Measurements from ENCODE around the gene EPB41L1. TPM values are rescaled to one million over a fixed set of nuclear protein-coding genes. Genes with fewer than 3 reads are reported as not detected.

EPB41L1 gene
- total and polyA plus RNA-seq, 2 donors, result 32.1 to 37.0 TPM

- peak; percentile 51 for DNase-seq (ENCODE audit: extremely low spot score)
- 7% methylated on average over 43 of the region's 43 CpGs for WGBS
- Histone ChIP-seq H3K27ac (ENCODE audit: low read depth) (no peak overlapping the region), H3K4me3 (ENCODE audit: low read depth, low read length) (peak overlapping the region; percentile 70), H3K36me3 (ENCODE audit: insufficient read depth) (no peaks in the 10 kb centered on the region), H3K4me1 (ENCODE audit: insufficient read depth) (no peaks in the 10 kb centered on the region)
Observed at GRCh38 chr20:36153736-36154699, 522 bp upstream of the EPB41L1 start.

GRCh38 chr20:36155629-36155971 lies 1.1 kb downstream of the EPB41L1 start:
- Histone ChIP-seq H3K4me1 (ENCODE audit: insufficient read depth) (no peaks in the 10 kb centered on the region), H3K36me3 (ENCODE audit: insufficient read depth) (no peaks in the 10 kb centered on the region), H3K27ac (ENCODE audit: low read depth) (no peak overlapping the region), H3K4me3 (ENCODE audit: low read depth, low read length) (no peak overlapping the region)
- 57% methylated on average over 8 of the region's 8 CpGs for WGBS
- DNase-seq (ENCODE audit: extremely low spot score), result no peak

DNA sequence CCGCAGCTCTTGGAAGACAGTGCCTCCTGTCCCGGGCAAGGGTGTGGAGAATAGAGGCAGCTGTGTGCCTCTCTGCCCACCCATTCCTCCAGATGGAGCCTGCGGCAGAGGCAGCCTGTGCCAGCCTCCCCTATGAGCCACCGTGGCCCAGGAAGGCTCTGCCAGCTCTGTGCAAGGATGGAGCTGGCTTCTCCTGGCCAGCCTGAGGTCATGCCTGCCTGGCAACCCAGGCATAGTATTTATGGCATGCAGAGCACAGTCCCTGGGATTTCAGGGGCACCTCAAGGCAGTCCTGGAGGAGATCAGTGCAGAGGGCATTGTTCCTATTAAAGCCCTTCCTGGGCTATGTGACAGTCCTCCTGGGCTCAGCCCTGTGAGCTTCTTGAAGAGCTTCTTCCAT lies 1.5 kb downstream of the EPB41L1 start:
- Histone ChIP-seq H3K4me1 (ENCODE audit: insufficient read depth) (no peaks in the 10 kb centered on the region), H3K36me3 (ENCODE audit: insufficient read depth) (no peaks in the 10 kb centered on the region), H3K27ac (ENCODE audit: low read depth) (no peak overlapping the region), H3K4me3 (ENCODE audit: low read depth, low read length) (no peak overlapping the region)
- DNase-seq (ENCODE audit: extremely low spot score), result no peak
- 90% methylated on average over 4 of the region's 4 CpGs for WGBS

GRCh38 chr20:36157610-36158009 lies 3.1 kb downstream of the EPB41L1 start:
- no peak overlapping the region for H3K27ac ChIP-seq (ENCODE audit: low read depth)
- H3K4me1 ChIP-seq (ENCODE audit: insufficient read depth), result no peaks in the 10 kb centered on the region
- no peak for DNase-seq (ENCODE audit: extremely low spot score)
- H3K36me3 ChIP-seq (ENCODE audit: insufficient read depth), result no peaks in the 10 kb centered on the region
- no peak overlapping the region for H3K4me3 ChIP-seq (ENCODE audit: low read depth, low read length)
- 92% methylated on average over 1 of the region's 1 CpG for WGBS

DNA sequence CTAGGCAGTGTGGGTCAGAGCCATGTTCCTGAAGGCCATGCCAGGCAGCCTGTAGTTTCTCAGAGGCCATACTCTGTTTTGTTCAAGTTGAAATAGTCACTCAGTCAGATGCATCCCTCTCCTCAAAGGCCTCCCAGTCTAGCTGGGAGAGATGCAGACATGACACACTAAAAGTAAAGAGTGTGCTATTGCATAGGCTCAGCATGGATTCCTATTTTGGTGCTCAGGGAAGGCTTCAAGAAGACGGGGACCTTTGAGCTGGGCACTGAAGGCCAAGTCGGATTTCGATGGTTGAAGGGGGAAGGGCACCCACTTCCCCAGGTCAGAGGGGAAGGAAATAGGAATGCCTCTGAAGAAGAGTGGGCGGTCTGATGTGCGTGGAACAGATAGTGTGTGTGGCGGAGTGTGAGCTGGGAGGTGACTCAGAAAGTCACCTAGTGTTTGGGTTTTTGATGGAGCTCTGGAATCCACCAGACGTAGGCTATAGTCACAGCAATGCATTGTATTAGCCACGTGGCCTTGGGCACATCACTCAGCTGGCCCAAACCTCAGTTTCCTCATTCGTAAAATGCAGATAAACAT lies 3.7 kb downstream of the EPB41L1 start:
- Histone ChIP-seq H3K36me3 (ENCODE audit: insufficient read depth) (no peaks in the 10 kb centered on the region), H3K4me1 (ENCODE audit: insufficient read depth) (no peaks in the 10 kb centered on the region), H3K4me3 (ENCODE audit: low read depth, low read length) (no peak overlapping the region), H3K27ac (ENCODE audit: low read depth) (no peak overlapping the region)
- DNase-seq (ENCODE audit: extremely low spot score), result no peak
- 83% methylated on average over 9 of the region's 9 CpGs for WGBS

DNA sequence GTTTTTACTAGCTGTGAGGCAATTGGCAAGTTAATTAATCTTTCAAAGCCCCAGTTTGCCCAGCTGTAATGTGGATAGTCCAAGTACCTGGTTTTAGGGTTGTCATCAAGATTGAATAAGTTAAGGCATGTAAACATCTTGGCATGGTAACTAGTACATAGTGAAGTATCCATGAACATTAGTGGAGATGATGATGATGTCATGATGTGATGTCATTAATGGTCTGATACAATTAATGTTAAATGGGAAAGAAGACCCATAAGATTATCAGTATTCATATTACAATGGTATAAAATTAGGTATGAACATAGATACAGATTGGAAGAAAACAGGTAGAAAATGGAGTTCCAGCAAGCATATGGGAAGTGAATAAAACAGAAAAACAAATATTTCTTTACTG lies 5.3 kb downstream of the EPB41L1 start:
- Histone ChIP-seq H3K4me1 (ENCODE audit: insufficient read depth) (no peaks in the 10 kb centered on the region), H3K36me3 (ENCODE audit: insufficient read depth) (no peaks in the 10 kb centered on the region), H3K27ac (ENCODE audit: low read depth) (no peak overlapping the region), H3K4me3 (ENCODE audit: low read depth, low read length) (no peak overlapping the region)
- DNase-seq (ENCODE audit: extremely low spot score), result no peak

GRCh38 chr20:36162272-36162966 lies 7.9 kb downstream of the EPB41L1 start:
- WGBS, result 50% methylated on average over 14 of the region's 14 CpGs

GRCh38 chr20:36167902-36168503 lies 13.5 kb downstream of the EPB41L1 start:
- H3K36me3 ChIP-seq (ENCODE audit: insufficient read depth), result no peaks in the 10 kb centered on the region
- no peaks in the 10 kb centered on the region for H3K4me1 ChIP-seq (ENCODE audit: insufficient read depth)
- DNase-seq (ENCODE audit: extremely low spot score), result no peak
- H3K4me3 ChIP-seq (ENCODE audit: low read depth, low read length), result no peak overlapping the region
- 56% methylated on average over 4 of the region's 4 CpGs for WGBS
- H3K27ac ChIP-seq (ENCODE audit: low read depth), result no peak overlapping the region

More at GRCh38 chr20:36162272-36162966, 7.9 kb downstream of the EPB41L1 start:
- no peaks in the 10 kb centered on the region for H3K4me1 ChIP-seq (ENCODE audit: insufficient read depth)
- H3K27ac ChIP-seq (ENCODE audit: low read depth), result no peak overlapping the region
- DNase-seq (ENCODE audit: extremely low spot score), result no peak
- no peak overlapping the region for H3K4me3 ChIP-seq (ENCODE audit: low read depth, low read length)
- H3K36me3 ChIP-seq (ENCODE audit: insufficient read depth), result no peaks in the 10 kb centered on the region

GRCh38 chr20:36170542-36171215 lies 16.1 kb downstream of the EPB41L1 start:
- Histone ChIP-seq H3K27ac (ENCODE audit: low read depth) (no peak overlapping the region), H3K4me1 (ENCODE audit: insufficient read depth) (no peaks in the 10 kb centered on the region), H3K4me3 (ENCODE audit: low read depth, low read length) (no peak overlapping the region), H3K36me3 (ENCODE audit: insufficient read depth) (peaks cover 2% of the 10 kb centered on the region)
- DNase-seq (ENCODE audit: extremely low spot score), result no peak
- 87% methylated on average over 10 of the region's 10 CpGs for WGBS

GRCh38 chr20:36173451-36173933 lies 19.0 kb downstream of the EPB41L1 start:
- H3K4me1 ChIP-seq (ENCODE audit: insufficient read depth), result no peaks in the 10 kb centered on the region
- H3K36me3 ChIP-seq (ENCODE audit: insufficient read depth), result peaks cover 6% of the 10 kb centered on the region
- H3K27ac ChIP-seq (ENCODE audit: low read depth), result no peak overlapping the region
- no peak for DNase-seq (ENCODE audit: extremely low spot score)
- H3K4me3 ChIP-seq (ENCODE audit: low read depth, low read length), result no peak overlapping the region
- 54% methylated on average over 11 of the region's 11 CpGs for whole genome bisulfite sequencing

DNA sequence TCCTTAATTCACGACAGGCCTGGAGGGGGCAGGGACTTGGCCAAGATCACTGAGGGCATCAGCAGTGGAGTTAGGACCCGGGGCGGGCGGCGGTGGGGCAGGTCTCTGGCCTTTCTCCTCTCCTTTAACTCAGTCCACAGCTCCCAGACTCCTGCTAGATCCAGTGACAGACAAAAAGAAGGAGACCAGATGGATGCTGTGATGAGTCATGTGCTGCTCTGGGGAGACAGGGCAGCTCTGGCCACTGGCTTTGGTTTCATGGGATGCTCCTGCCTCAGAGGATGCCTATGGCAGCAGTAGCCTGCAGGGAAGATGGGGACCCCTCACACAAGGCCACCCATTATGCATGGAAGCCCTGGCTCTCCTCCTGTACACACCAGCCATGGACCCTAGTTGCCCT lies 20.5 kb downstream of the EPB41L1 start:
- WGBS, result 92% methylated on average over 5 of the region's 5 CpGs
- peaks cover 6% of the 10 kb centered on the region for H3K36me3 ChIP-seq (ENCODE audit: insufficient read depth)
- H3K4me3 ChIP-seq (ENCODE audit: low read depth, low read length), result no peak overlapping the region
- no peak overlapping the region for H3K27ac ChIP-seq (ENCODE audit: low read depth)
- DNase-seq (ENCODE audit: extremely low spot score), result no peak
- H3K4me1 ChIP-seq (ENCODE audit: insufficient read depth), result no peaks in the 10 kb centered on the region

GRCh38 chr20:36175475-36175995 lies 21.0 kb downstream of the EPB41L1 start:
- peaks cover 6% of the 10 kb centered on the region for H3K36me3 ChIP-seq (ENCODE audit: insufficient read depth)
- no peak for DNase-seq (ENCODE audit: extremely low spot score)
- H3K4me1 ChIP-seq (ENCODE audit: insufficient read depth), result no peaks in the 10 kb centered on the region
- no peak overlapping the region for H3K4me3 ChIP-seq (ENCODE audit: low read depth, low read length)
- no peak overlapping the region for H3K27ac ChIP-seq (ENCODE audit: low read depth)
- WGBS, result 92% methylated on average over 10 of the region's 10 CpGs

- 97% methylated on average over 7 of the region's 7 CpGs for WGBS
- Histone ChIP-seq H3K4me3 (ENCODE audit: low read depth, low read length) (no peak overlapping the region), H3K27ac (ENCODE audit: low read depth) (no peak overlapping the region), H3K4me1 (ENCODE audit: insufficient read depth) (no peaks in the 10 kb centered on the region), H3K36me3 (ENCODE audit: insufficient read depth) (peaks cover 6% of the 10 kb centered on the region)
- no peak for DNase-seq (ENCODE audit: extremely low spot score)
Observed at GRCh38 chr20:36177716-36178115, 23.2 kb downstream of the EPB41L1 start.
